ELF-1 (cell line): ENCODE data around the gene GGT5.
A peak's percentile ranks its signal among the peaks of the same experiment; 100 is the strongest.
"Not testable (repeated sequence)": the region's sequence is repeated elsewhere in the genome, so short reads cannot be mapped to it uniquely, and the experiment has no call there.

Experiments used
- DNase-seq: peaks from one replicate; pipeline ENCODE4 v3.0.0-alpha.2; 2016; ENCODE audit warnings: low read depth, low spot score

GGT5 gene

GRCh38 chr22:24263479-24263878 is 18.6 kb upstream of the GGT5 start:
- DNase-seq, result not testable (repeated sequence)

DNA sequence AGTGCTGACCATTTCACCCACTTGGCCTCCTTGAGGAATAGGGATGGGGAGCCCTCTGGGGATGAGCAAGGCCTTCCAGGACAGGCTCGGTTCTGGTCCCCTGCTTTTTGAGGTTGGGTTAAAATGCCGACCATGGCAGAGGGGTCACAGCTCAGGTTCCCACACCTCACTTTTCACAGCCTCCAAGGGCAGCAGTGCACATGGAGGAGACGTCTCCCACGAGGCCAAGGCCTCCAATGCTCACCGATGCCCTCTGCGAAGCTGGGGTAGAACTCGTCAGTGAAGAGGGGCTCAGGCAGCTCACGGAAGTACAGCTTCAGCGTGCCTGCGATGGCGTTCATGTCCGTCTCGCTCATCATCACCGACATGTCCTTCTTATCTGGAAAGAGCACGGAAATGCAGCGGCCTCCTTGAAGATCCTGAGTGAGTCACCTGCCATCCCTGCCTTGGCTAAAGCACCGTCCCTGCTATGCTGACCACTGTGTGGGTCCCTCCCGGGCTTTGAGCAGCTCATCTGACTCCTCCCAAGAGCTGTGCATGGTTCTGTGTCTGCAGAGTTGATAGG is 17.4 kb upstream of the GGT5 start:
- DNase-seq, result not testable (repeated sequence)

DNA sequence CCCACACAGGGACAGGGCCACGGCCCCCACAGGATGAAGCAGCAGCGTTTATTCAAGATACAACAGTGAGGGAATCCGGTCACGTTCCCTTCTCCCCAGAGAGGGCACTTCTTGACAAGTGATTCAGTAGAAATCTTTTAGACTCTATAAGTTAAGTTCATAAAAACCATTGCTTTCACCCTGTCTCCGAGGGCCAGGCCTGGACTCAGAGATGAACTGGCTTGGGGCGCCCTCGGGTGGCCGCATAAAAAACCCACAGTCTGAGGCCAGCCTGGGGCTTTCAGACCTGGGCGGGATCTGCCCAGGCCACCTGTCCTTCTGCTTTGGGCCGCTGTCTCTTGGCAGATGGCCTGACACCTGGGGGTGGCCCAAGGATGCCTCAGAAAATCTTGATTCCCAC is 14.6 kb upstream of the GGT5 start:
- DNase-seq, result peak; percentile 66

GRCh38 chr22:24256736-24257135 is 11.9 kb upstream of the GGT5 start:
- not testable (repeated sequence) for DNase-seq

DNA sequence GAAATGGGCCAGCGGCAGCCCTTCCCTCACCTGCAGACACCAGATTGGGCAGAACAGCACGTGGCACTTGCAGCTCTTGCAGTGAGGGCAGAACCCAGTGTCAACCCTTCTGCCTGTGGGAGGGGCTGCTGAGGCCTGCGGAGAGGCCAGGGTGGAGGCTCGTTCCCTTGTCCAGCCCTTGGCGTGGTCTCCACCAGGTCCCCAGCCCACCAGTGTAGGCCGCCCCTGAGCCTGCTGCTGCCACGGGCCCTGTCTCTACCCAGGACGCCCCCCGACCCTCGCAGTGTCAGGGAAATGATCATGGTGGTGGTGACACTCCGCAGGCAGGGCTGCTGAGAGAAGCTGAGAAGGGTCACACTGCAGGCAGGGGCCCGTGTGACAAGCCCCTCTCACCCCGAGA is 11.3 kb upstream of the GGT5 start:
- not testable (repeated sequence) for DNase-seq

GRCh38 chr22:24253126-24253525 is 8.2 kb upstream of the GGT5 start:
- DNase-seq, result not testable (repeated sequence)

DNA sequence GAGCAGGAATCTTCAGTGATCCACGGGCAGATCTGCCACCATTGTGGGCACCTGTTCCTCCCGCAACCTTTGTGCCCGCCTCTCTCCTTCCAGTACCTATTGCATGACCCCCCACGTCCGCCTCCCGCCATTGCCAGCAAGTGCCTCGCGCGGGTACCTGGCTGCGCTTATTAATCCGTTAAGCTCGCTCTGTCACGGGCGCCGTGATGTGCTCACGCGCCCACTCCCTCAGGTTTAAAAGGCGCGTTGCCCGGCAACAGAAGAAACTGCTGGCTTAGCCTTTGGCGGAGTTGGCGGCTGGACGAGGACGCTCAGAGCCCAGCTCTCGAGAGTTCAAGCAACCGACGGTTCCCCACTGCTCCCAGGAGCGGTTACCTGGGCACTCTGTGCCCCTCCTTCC is 6.4 kb upstream of the GGT5 start:
- not testable (repeated sequence) for DNase-seq

- not testable (repeated sequence) for DNase-seq
Measured at GRCh38 chr22:24249413-24249812, 4.5 kb upstream of the GGT5 start.

DNA sequence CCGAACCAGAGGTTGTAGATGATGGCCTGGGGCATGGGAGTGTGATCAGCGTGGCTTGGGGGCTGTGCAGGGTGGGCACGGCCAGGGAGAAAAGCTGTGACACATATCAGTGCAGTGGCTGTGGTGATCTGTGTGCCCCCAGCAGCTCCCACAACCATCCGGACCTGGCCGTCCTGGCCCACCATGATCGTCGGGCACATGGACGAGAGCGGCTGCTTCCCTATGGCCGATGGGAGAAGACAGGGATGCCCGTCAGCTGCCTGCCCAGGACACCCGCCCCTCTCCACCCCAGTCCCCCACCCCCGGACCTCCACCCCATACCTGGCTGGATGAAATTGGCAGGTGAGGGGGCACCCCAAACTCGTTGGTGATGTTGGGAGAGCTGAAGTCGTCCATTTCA is 3.7 kb upstream of the GGT5 start:
- DNase-seq, result not testable (repeated sequence)

DNA sequence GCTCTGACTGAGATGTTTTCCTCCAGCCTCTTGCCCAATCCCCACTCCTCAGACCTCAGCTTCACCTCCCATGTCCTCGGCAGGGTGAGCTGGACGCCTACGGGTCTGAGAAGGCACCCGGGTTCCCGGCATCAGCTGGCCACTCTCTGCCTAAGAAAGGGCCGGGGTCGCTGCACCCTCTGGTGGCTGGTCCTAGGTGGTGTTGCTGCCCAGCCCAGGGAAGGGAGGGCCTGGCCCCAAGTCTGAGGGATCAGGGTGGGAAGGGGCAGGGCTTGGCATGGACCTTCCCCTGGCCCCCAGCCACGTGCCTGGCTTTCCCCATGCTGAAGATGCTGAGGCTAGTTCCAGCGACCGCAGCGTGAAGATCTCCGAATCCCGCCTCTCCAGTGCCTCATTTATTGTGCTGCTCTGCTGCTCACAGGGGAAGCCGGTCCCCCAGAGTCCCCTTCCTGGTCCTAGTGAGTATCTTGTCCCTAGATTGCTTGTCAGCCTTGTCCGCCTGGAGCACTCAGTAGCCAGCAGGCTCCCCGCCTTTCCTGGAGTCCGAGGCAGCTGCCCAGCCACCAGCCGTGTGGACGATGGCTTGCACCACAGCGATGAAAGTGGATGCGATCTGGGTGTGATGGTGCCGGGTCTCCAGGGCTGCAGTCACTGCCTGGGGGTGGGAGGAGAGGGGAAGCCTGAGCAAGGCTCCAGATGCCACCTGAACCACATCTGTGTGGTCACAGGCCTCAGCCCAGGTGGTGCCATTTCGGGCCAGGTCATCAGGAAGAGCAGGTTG is 2.9 kb upstream of the GGT5 start:
- peak; percentile 92 for DNase-seq

DNA sequence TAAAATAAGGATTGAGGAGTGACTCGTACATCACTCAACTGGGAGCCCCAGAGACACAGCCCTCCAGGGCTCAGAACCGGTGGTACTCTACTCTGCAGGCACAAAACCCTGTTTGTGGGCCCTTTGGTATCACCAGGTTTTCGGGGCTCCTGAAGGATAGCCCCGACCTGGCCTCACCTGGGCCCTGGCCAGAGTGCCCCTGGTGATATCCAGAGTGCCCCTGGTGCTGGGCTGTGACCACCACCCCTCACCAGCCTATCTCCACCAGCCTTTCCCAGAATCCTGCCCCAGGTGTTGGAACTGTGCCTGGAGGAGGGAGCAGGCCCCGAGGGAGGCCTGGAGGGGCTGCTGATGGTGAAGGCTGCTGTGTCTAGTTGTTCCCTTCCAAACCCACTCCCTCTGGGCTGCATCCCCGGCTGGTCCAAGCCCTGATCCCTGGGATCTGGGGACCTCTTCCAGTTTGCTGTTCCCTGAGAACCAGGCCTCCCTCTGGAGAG is 2.2 kb upstream of the GGT5 start:
- DNase-seq, result no peak

GRCh38 chr22:24245584-24246561 is 991 bp upstream of the GGT5 start:
- peak; percentile 30 for DNase-seq

- peak; percentile 19 for DNase-seq
Measured at GRCh38 chr22:24244144-24244787, 616 bp downstream of the GGT5 start.

- DNase-seq, result not testable (repeated sequence)
Measured at GRCh38 chr22:24243417-24243816, 1.5 kb downstream of the GGT5 start.

GRCh38 chr22:24240985-24241692 is 3.7 kb downstream of the GGT5 start:
- DNase-seq, result not testable (repeated sequence)

GRCh38 chr22:24240381-24240780 is 4.5 kb downstream of the GGT5 start:
- no peak for DNase-seq

DNA sequence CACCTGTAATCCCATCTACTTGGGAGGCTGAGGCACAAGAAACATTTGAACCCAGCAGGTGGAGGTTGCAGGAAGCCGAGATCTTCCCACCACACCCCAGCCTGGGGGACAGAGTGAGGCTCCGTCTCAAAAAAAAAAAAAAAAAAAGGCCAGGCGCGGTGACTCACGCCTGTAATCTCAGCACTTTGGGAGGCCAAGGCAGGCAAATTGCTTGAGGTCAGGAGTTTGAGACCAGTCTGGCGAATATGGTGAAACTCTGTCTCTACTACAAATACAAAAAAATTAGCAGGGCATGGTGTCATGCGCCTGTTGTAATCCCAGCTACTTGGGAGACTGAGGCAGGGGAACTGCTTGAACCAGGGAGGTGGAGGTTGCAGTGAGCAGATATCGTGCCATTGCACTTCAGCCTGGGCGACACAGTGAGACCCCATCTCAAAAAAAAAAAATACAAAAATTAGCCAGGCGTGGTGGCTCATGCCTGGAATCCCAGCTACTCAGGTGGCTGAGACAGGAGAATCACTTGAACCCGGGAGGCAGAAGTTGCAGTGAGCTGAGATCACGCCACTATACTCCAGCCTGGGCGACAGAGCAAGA is 6.7 kb downstream of the GGT5 start:
- peak; percentile 17 for DNase-seq

GRCh38 chr22:24236656-24237055 is 8.2 kb downstream of the GGT5 start:
- DNase-seq, result no peak

DNA sequence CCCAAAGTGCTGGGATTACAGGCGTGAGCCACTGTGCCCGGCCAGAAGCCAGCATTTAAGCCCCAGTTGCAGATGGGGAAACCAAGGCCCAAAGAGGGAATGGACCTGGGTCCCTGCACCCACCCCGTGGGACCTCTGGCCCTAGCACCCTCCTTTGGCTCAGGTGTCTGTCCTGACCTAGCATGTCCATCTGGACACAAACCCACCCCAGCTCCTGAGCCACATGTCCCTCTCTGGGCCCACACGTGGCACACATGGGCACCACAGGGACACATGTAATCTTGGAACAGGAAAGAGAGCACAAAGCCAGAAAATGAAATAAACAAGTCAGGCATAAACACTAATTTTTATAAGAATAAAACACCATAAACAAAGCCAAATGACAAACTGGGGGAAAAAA is 9.6 kb downstream of the GGT5 start:
- no peak for DNase-seq

GRCh38 chr22:24233816-24234215 is 11.1 kb downstream of the GGT5 start:
- no peak for DNase-seq
